Measurements from ENCODE around the gene CTRB2. TPM values are rescaled to one million over a fixed set of nuclear protein-coding genes. Genes with fewer than 3 reads are reported as not detected.

The CTRB2 gene
- total RNA-seq, 1 donor from 2014 or later, result not detected

- DNase-seq (ENCODE audit: low read depth), result peak; percentile 58
- TF ChIP-seq CTCF (IDR thresholded peaks at IDR 0.05; ENCODE audit: insufficient read depth, low read length, severe bottlenecking), result peak; percentile 9
- FAIRE-seq, result no peak
These were observed 44.5 kb upstream of the CTRB2 start, which contains the start of gene BCAR1 for GRCh38 chr16:75251280-75252048. TSS of gene BCAR1 (minus strand) at chr16:75251624. CDS start at chr16:75251482, 142 bp downstream.

GRCh38 chr16:75250809-75251279 is 43.9 kb upstream of the CTRB2 start:
- Histone ChIP-seq H3K4me3 (ENCODE audit: low read depth, low read length) (peak overlapping the region; percentile 76), H3K27me3 (ENCODE audit: control insufficient read depth, insufficient read depth, low read length) (no peaks in the 10 kb centered on the region), H3K36me3 (ENCODE audit: control insufficient read depth, insufficient read depth, low read length) (peaks cover 7% of the 10 kb centered on the region)
- TF ChIP-seq CTCF (IDR thresholded peaks at IDR 0.05; ENCODE audit: insufficient read depth, low read length, severe bottlenecking), result no peak
- FAIRE-seq, result no peak
- no peak for DNase-seq (ENCODE audit: low read depth)

More at GRCh38 chr16:75251280-75252048, 44.5 kb upstream of the CTRB2 start, which contains the start of gene BCAR1:
- Histone ChIP-seq H3K27me3 (ENCODE audit: control insufficient read depth, insufficient read depth, low read length) (no peaks in the 10 kb centered on the region), H3K36me3 (ENCODE audit: control insufficient read depth, insufficient read depth, low read length) (peaks cover 7% of the 10 kb centered on the region), H3K4me3 (ENCODE audit: low read depth, low read length) (peak within 1 kb of the TSS; percentile 76)

- TF ChIP-seq CTCF (IDR thresholded peaks at IDR 0.05; ENCODE audit: insufficient read depth, low read length, severe bottlenecking), result no peak
- Histone ChIP-seq H3K27me3 (ENCODE audit: control insufficient read depth, insufficient read depth, low read length) (no peaks in the 10 kb centered on the region), H3K36me3 (ENCODE audit: control insufficient read depth, insufficient read depth, low read length) (peaks cover 7% of the 10 kb centered on the region), H3K4me3 (ENCODE audit: low read depth, low read length) (peak overlapping the region; percentile 76)
- DNase-seq (ENCODE audit: low read depth), result no peak
- no peak for FAIRE-seq
These were observed 43.3 kb upstream of the CTRB2 start for GRCh38 chr16:75250089-75250808.

- Histone ChIP-seq H3K27me3 (ENCODE audit: control insufficient read depth, insufficient read depth, low read length) (no peaks in the 10 kb centered on the region), H3K36me3 (ENCODE audit: control insufficient read depth, insufficient read depth, low read length) (peaks cover 10% of the 10 kb centered on the region), H3K4me3 (ENCODE audit: low read depth, low read length) (no peak overlapping the region)
- DNase-seq (ENCODE audit: low read depth) (no peak), FAIRE-seq (no peak)
- TF ChIP-seq CTCF (IDR thresholded peaks at IDR 0.05; ENCODE audit: insufficient read depth, low read length, severe bottlenecking), result no peak
These were observed 42.5 kb upstream of the CTRB2 start for GRCh38 chr16:75249441-75249840.

- peaks cover 12% of the 10 kb centered on the region for H3K36me3 ChIP-seq (ENCODE audit: control insufficient read depth, insufficient read depth, low read length)
- no peaks in the 10 kb centered on the region for H3K27me3 ChIP-seq (ENCODE audit: control insufficient read depth, insufficient read depth, low read length)
- no peak for DNase-seq (ENCODE audit: low read depth)
- FAIRE-seq, result no peak
- H3K4me3 ChIP-seq (ENCODE audit: low read depth, low read length), result no peak overlapping the region
- no peak for TF ChIP-seq CTCF (IDR thresholded peaks at IDR 0.05; ENCODE audit: insufficient read depth, low read length, severe bottlenecking)
These were observed 41.8 kb upstream of the CTRB2 start for GRCh38 chr16:75248536-75249380.

All from bronchial epithelial cell (primary cell).